ENCODE data around the gene LAMA5.

GRCh38 chr20:62321975-62322374 lies 45.1 kb downstream of the LAMA5 start:
- no peak for TF ChIP-seq POLR2A (IDR thresholded peaks at IDR 0.05)
- no peak for TF ChIP-seq CTCF (IDR thresholded peaks at IDR 0.05 in 4 of 5, conservative IDR thresholded peaks at IDR 0.05 in 1 of 5)

Measured in gastrocnemius medialis (tissue), 4 donors.